Ascending aorta (tissue), 2 donors: ENCODE results near the gene GLRX. TPM values are rescaled to one million over a fixed set of nuclear protein-coding genes. Genes with fewer than 3 reads are reported as not detected.
"Not testable (repeated sequence)": the region's sequence is repeated elsewhere in the genome, so short reads cannot be mapped to it uniquely, and the experiment has no call there.

Source experiments
- DNase-seq, 2 donors: peaks; one replicate each; pipeline ENCODE4 v3.0.0-alpha.2; 2019; ENCODE audit warnings: low spot score in 2 of 2
- H3K27ac ChIP-seq, 2 donors: fragments of 200-600 bp; sonication (generic); one replicate each; pipeline ENCODE4 v1.5.1; 2016 to 2017; ENCODE audit warnings: mild to moderate bottlenecking in 1 of 2
- H3K27me3 ChIP-seq: fragments of 200-600 bp; sonication (generic); one replicate; pipeline ENCODE4 v1.5.1; 2017
- H3K36me3 ChIP-seq, 2 donors: fragments of 200-600 bp; sonication (generic); one replicate each; pipeline ENCODE4 v1.5.1; 2016
- H3K4me1 ChIP-seq, 2 donors: fragments of 200-600 bp; sonication (generic); one replicate each; pipeline ENCODE4 v1.5.1; 2016 to 2017; ENCODE audit warnings: mild to moderate bottlenecking in 1 of 2
- H3K4me3 ChIP-seq, 2 donors: fragments of 200-600 bp; sonication (generic); one replicate each; pipeline ENCODE4 v1.5.1; 2016 to 2017; ENCODE audit warnings: mild to moderate bottlenecking in 1 of 2
- H3K9me3 ChIP-seq, 2 donors: fragments of 200-600 bp; sonication (generic); one replicate each; pipeline ENCODE4 v1.5.1; 2016
- intact Hi-C: fragments of 100-400 bp; cut with DNase I; formaldehyde crosslinking; loops from one replicate; pipeline ENCODE4 v1.15.1; 2023
- total RNA-seq: library from RNA; depleted of rRNA; stranded (reverse); fragments of >200 nt; gene quantifications from one replicate; pipeline ENCODE4 v1.1.0, GENCODE V29; 2016
- TF ChIP-seq, protein P1 (sequence below), 3 experiments: fragments of 200-600 bp in 2 of 3; fragments of 450-650 bp in 1 of 3; sonication (generic) in 2 of 3; IDR thresholded peaks; one replicate each; pipeline ENCODE4 v1.5.1; 2016 to 2019; ENCODE audit warnings: antibody characterized with exemption in 3 of 3, mild to moderate bottlenecking in 1 of 3, moderate library complexity in 1 of 3

GLRX gene
- total RNA-seq, 1 donor from 2014 or later = 18.5 TPM

- TF ChIP-seq, protein P1, sequence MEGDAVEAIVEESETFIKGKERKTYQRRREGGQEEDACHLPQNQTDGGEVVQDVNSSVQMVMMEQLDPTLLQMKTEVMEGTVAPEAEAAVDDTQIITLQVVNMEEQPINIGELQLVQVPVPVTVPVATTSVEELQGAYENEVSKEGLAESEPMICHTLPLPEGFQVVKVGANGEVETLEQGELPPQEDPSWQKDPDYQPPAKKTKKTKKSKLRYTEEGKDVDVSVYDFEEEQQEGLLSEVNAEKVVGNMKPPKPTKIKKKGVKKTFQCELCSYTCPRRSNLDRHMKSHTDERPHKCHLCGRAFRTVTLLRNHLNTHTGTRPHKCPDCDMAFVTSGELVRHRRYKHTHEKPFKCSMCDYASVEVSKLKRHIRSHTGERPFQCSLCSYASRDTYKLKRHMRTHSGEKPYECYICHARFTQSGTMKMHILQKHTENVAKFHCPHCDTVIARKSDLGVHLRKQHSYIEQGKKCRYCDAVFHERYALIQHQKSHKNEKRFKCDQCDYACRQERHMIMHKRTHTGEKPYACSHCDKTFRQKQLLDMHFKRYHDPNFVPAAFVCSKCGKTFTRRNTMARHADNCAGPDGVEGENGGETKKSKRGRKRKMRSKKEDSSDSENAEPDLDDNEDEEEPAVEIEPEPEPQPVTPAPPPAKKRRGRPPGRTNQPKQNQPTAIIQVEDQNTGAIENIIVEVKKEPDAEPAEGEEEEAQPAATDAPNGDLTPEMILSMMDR (IDR thresholded peaks at IDR 0.05) = no peak
- H3K4me1 ChIP-seq = peaks cover 3 to 32% of the 10 kb centered on the region in 2 donors
- H3K27ac ChIP-seq = peak overlapping the region; percentile 9 to 11
- H3K27me3 ChIP-seq = no peaks in the 10 kb centered on the region
- DNase-seq = no peak
- peaks cover 8 to 33% of the 10 kb centered on the region in 2 donors for H3K36me3 ChIP-seq
- intact Hi-C loops = no loop called here
- no peaks in the 10 kb centered on the region for H3K9me3 ChIP-seq
- no peak overlapping the region for H3K4me3 ChIP-seq
Observed at GRCh38 chr5:95812074-95812471, 10.5 kb downstream of the GLRX start.

DNA sequence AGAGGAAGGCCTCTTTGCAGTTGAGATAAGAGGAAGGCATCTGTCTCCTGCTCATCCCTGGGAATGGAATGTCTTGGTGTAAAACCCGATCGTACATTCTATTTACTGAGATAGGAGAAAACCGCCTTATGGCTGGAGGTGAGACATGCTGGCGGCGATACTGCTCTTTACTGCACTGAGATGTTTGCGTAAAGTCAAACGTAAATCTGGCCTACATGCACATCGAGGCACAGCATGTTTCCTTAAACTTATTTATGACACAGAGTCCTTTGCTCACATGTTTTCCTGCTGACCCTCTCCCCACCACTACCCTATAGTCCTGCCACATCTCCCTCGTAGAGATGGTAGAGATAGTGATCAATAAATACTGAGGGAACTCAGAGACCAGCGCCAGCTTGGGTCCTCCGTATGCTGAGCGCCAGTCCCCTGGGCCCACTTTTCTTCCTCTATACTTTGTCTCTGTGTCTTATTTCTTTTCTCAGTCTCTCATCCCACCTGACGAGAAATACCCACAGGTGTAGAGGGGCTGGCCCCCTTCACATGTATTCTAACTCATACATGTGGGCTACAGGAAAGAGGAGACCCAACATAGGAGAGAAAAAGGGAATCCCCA, 11.0 kb downstream of the GLRX start:
- H3K27me3 ChIP-seq, intact Hi-C loops, DNase-seq, H3K9me3 ChIP-seq, H3K4me3 ChIP-seq: not testable (repeated sequence)
- Histone ChIP-seq H3K4me1 (peaks cover 3 to 32% of the 10 kb centered on the region in 2 donors), H3K27ac (peak overlapping the region; percentile 9 to 11), H3K36me3 (peaks cover 7 to 28% of the 10 kb centered on the region in 2 donors)

DNA sequence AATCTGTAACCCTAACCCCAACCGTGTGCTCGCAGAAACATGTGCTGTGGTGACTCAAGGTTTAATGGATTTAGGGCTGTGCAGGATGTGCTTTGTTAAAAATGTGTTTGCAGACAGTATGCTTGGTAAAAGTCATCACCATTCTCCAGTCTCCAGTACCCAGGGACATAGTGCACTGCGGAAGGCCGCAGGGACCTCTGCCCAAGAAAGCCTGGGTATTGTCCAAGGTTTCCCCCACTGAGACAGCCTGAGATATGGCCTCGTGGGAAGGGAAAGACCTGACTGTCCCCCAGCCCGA, 11.5 kb downstream of the GLRX start:
- Histone ChIP-seq H3K4me1 (peaks cover 3 to 32% of the 10 kb centered on the region in 2 donors), H3K27ac (peak overlapping the region in 1 of 2 donors; percentile 15), H3K36me3 (peaks cover 6 to 23% of the 10 kb centered on the region in 2 donors)
- DNase-seq, H3K4me3 ChIP-seq, intact Hi-C loops, H3K9me3 ChIP-seq, H3K27me3 ChIP-seq: not testable (repeated sequence)

DNA sequence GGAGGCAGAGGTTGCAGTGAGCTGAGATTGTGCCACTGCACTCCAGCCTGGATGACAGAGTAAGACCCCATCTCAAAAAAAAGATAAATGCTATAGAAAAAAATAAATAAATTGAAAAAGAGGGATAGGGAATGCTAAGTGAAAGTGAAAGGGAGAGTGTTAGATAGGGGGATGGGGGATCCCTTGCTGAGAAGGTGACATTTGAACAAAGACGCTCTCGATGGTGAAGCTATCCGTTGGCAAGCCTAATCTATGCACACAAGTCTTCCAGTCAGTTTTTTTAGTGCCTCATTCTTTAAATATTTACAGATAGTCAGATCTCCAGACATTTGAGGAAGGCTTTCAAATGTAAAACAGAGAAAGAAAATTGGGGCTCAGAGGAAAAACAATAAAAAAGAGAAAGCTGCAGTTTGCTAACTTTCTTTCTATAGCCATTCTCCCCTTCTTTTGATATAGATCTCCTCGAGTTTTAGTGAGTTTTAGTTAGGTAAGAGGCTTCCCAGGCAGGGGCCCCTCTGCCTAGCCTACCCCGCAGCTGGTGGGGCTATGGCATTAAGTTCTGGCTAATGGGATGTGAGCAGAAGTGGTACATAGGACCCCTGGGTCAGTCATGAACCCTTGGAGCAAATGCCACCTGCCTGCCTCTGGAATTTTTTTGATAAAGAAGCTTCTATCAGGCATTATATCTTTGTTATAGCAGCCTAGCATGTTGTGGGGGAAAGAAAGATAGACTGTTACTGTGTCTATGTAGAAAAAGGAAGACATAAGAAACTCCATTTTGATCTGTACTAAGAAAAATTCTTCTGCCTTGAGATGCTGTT, 12.0 kb downstream of the GLRX start:
- Histone ChIP-seq H3K27me3 (no peaks in the 10 kb centered on the region), H3K27ac (peak overlapping the region; percentile 72 to 76), H3K4me1 (peaks cover 3 to 32% of the 10 kb centered on the region in 2 donors), H3K4me3 (no peak overlapping the region), H3K9me3 (no peaks in the 10 kb centered on the region), H3K36me3 (peaks cover under 1 to 18% of the 10 kb centered on the region in 2 donors)
- intact Hi-C loops = no loop called here
- DNase-seq = no peak
- TF ChIP-seq, protein P1 (IDR thresholded peaks at IDR 0.05) = no peak

DNA sequence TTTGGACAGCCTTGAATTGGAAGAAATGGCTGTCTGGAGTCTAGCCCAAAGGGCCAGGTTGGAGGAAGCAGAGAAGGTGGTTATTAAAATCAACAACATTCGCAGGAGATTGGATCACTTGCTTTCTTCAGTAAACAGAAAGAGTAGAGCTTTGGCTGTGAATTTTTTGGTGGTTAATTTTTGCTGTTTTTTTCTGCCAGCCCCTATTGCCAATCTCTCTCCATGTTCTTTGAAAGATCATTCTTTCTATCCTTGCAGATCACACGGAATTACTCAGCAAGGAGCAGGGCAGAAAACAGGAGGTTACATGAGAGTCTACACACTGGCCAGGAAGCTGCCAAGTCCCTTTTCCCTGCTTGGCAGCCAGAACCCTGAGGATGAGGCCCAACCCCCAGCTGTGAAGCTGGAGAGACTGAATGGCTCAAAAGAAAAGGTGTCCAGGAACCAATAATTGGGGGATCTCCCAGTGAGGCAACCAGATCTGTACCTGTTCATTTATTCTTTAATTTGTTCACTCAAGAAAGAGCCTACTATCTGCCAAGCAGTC, 13.0 kb downstream of the GLRX start:
- peaks cover 0 to 10% of the 10 kb centered on the region in 2 donors for H3K36me3 ChIP-seq
- H3K27ac ChIP-seq = peak overlapping the region; percentile 72 to 76
- TF ChIP-seq, protein P1 (IDR thresholded peaks at IDR 0.05) = no peak
- H3K9me3 ChIP-seq = no peaks in the 10 kb centered on the region
- DNase-seq = no peak
- H3K4me1 ChIP-seq = peaks cover 3 to 32% of the 10 kb centered on the region in 2 donors
- intact Hi-C loops = loop anchor here (2.0 kb wide), 1 partner anchor 25 kb away; no protein-coding TSS in a partner anchor
- H3K27me3 ChIP-seq = no peaks in the 10 kb centered on the region
- H3K4me3 ChIP-seq = peak overlapping the region in 1 of 2 donors; percentile 2

DNA sequence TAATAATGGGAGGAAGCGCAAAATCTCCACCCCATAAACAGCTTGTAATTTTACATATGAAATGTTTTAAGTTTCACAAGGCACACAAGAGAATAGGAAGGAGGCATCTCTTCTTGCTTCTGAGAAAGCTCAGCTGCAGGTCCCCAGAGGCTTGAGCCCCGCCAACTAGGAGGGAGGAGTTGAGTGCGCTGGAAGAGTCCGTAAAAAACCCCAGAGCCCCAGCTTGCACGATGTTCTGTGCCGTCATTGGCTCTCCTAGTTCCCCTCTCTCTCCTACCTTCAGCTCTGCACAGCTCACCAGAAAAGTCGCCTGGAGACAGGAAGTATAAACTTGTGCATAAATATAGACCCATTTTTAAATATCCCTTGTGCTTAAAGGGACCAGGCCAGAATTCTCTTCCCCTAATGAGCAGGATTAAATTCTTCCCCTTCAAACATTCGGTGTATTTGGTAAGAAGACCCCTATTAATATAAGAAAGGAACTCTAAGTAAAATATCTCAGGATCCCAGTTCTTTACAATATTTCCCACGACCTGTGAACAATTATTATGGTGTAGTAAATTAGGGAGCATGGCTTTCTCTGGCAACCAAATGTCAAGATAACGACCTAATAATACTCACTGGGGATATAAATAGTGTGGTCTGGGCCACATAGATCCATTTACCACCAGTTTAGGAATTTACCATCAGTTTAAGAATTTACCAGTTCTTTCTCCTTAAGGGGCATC, 13.7 kb downstream of the GLRX start:
- no peaks in the 10 kb centered on the region for H3K27me3 ChIP-seq
- H3K36me3 ChIP-seq = peaks cover 0 to 4% of the 10 kb centered on the region in 2 donors
- H3K27ac ChIP-seq = peak overlapping the region; percentile 72 to 76
- H3K9me3 ChIP-seq = no peaks in the 10 kb centered on the region
- H3K4me1 ChIP-seq = peaks cover 3 to 32% of the 10 kb centered on the region in 2 donors
- TF ChIP-seq, protein P1 (IDR thresholded peaks at IDR 0.05) = no peak
- peak; percentile 61 to 93 for DNase-seq
- intact Hi-C loops = loop anchor here (2.0 kb wide), 1 partner anchor 26 kb away; no protein-coding TSS in a partner anchor
- peak overlapping the region; percentile 2 to 6 for H3K4me3 ChIP-seq
